GDM1 (cell line): ENCODE data around the gene RRP9.

Experiments
- DNase-seq: peaks from one replicate; lab custom pipeline; 2025; lab: John Stamatoyannopoulos, UW

Gene RRP9

DNA sequence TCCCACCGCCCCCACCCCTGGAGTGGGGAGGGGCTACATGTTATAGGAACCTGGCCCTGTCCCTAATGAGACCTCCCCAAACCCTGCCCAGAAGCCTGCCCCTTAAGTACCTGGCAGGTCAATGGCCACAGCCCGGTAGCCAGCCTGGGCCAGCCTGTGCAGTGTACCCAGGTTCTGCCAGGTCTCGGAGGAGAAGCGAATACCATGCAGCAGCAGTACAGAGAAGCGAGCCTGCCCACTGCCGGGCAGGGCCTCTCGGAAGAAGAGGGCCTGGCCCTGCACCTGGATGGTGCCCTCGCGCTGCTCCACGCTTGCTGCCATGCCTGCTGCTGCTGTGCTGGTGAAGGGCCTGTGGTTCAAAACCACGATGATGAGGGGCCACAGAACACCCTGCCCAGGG lies 29.6 kb upstream of the RRP9 start:
- no peak for DNase-seq

DNA sequence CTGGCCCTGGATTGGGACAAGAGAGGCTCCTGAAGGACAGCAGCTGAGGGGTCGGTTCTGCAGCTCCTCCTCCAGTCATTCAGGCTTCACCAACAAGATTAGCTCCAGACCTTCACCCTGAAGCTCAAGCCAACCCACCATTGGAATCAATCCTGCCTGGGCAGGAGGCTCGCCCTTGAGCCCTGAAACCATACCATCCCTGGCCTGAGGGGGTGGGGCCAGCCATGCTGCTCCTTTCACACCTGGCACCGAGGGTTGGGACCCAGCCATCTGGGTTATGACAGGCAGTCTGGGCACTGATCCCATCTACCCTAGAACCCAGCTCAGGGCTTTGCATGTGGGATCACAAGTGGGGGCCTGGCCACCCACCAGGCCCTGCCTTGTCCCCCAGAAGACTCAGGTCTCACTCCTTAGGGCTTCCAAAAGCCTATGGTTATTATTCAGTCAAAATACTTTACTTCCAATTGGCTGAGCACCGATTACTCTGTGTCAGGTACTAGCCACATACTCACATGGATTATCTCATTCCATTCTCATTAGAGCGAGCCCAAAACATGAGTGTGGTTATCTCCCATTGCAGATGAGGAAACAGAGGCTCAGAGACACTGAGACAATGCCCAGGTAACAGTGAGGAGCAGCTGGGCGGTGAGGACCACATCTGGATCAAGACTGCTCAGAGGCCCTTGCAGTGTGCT lies 29.0 kb upstream of the RRP9 start:
- no peak for DNase-seq

DNA sequence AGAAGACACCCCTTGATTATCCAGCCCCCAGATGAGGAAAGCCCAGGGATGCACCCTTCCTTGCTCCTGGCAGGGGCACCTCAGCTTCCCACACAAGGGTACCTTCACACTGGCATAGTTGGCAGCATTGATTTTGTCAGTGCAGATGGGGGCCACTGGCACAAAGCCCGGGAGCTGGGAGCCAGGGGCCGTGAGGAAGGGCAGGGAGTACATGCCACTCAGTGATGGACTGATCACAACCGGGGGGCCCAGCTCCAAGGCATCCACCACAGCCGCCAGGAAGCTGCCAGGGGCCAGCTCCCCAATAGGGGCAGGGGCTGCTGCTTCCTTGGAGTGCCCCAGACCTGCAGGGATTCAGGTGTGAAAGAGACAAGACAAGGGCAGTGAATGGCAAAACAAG lies 28.1 kb upstream of the RRP9 start:
- DNase-seq, result no peak

DNA sequence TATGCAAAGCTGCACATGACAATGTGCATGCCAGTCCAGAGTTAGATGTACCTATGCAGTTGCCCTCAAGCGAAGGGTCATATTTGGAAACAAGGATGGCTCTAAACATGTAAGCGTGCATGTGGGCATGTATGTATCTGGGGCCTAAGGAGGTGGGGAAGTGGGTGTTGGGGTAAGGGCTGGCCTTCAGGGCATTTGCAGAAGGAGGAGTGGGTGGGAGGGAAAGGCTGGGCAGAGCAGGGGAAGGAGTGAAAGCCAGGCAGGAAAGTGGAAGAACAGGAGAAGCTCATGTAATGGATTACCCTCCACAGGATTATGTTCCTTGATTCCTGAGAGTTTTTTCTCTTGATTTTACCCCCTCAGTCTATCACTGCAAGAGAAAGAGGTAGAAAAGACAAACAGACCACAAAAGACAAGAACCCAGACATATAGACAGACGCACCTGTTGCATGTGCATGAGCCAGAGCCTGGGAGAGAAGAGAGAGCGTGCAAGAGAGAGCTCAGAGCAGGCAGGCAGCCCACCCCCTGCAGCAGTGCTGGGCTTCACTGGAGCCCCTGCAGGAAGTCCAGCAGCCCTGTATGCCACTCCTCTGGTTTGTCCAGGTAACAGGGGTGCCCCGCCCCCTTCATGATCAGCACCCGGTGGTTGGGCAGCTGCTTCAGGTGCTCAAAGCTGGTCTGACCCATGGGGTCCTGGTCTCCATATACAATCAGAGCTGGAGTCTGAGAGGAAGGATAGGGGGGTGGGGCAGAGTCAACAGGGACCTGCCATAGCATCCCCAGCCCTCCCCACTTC lies 27.4 kb upstream of the RRP9 start:
- DNase-seq, result no peak

DNA sequence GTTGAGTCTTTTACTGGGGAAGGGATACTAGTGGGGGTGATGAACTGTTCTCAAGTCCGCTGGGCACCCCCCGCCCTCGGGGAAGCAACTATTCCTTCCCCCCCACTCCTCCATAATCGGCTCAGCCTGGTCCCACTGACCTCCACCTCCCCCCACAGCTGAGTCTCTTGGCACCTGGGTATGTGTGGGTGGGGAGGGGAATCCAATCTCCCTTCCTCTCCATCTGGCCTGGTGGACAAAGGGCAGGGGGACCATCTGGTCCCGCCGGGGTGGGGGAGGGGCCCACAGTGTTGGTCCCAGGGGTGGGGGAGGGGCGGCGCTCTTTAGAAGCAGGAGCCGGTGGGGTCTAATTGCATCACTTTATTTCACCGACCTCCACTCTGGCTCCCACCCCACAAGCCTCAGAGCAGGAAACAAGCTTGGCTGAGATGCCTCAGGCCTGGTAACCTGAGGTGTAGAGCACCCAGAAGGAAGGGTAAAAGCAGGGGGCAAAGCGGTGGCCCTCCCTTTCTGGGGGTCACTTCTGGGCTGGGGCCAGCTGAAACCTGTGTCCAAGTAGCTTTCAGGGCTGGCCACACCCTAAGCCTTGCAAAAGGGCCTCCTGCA lies 26.6 kb upstream of the RRP9 start:
- DNase-seq, result no peak

DNA sequence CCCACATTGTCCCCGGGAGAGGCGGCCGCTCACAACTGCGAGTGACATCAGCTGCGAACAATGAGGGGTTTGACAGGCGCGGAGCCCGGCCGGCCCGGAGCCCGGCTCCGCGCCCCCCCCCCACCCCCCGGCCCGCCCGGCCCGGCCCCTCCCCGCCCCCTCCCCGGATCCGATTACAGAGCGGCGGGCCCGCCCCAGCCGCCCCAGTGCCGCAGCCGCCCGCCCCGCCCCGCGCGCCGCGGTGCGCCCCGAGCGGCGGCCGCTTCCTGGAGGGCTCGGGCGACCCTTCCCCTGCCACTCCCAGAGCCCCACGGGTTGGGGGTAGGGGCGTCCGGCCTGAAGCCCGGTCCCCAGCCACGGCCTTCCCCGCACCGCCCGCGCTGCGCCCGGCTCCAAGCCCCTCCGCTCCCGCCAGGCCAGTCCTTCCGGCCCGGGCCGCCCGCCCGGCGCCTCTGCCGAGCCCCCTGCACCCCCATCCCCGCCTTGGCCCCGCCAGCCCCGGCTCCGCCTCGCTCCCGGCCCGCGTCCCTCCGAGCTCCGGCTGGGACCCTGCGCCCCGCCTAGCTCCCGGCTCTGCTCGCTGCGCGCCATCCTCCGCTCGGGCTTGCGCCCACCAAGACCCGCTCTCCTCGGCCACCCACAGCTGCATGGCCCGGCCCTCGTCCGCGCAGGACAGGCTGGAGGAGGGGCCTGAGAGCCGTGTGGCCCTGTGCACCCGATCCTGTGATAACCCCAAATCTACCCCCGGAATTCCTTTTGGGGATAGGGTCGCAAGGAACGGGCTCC lies 25.9 kb upstream of the RRP9 start, which contains the start of gene PCBP4:
Gene PCBP4, minus strand, starts transcription at position 71 of the 786 bp plus-strand sequence. CDS start 6,214 bp downstream, outside the sequence.
- DNase-seq, result no peak

DNA sequence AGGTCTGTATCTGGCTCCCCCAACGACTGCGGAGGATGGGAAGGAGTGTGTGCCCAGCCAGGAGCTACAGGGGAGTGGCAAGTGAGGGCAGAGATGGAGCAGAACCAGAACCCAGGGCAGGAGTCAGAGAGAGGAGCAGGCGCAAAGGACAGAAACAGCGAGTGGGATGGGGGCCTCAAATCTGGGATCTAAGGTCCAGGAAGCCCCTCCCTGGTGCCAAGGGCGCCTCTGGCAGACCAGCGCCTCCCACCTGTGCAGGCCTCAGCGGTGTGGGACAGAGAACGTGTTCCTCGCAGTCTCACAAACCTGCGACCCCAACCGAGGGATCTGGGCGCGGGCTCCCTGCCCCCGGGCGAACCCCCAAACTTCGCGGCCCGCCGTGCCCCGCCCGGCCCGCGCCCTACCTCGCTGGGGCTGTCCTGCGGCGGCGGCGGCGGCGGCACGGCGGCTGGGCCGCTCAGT lies 25.2 kb upstream of the RRP9 start:
- DNase-seq, result no peak

DNA sequence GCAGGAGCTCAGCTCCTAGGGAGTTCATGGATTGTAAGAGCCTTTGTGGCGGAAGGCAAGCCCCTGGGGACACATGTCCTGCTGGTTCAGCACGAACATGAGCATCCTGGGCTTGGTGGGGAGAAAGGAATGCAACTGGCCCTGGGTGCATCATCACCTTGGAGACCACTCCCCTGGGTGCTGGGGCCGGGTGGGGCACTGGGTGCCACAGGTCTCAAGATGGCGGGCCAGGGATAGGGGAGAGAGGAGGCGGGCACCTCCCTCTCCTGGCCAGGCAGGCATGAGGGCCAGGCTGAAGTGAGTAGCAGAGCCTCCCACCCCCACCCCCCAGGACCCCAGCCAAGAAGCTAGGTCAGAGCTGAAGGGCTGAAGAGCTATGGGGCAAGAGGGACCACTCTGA lies 24.8 kb upstream of the RRP9 start:
- no peak for DNase-seq

DNA sequence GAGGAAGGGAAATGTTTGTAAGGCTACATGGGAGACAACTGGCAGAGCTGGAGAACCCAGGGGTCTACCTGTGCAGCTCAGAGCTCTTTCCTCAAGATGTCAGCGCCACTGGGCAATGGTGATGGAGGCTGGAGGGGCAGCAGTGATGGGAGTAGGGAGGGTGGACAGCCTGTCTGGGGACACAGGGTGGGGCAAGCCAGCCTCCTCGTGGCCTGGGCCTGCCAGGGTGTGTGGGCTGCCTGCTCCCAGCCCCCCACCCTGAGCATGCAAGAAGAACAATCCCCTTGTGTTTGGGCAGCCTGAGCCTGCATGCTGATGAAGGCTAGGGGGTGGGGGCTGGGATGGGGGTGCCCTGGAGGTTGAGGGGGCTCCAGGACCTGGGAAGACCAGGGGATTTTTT lies 24.3 kb upstream of the RRP9 start:
- DNase-seq, result no peak

DNA sequence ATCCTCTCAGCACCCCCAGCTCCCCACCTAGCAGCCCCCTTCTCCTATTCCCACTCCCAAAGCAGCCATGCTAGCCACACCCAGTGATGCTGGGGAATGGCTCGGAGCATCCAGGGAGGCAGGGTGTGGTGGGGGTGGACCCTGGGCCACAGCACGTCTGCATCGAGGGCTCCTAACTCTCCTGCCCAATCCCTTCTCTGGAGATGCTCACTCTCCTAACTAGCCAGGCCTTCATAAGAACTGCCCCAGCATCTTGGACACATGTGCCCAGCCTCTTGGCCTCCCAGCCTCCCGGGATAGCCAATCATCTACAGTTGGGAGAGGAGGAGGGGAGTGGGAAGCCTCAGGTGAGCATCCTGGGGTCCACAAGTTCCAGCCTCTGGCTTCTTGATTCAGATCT lies 22.8 kb upstream of the RRP9 start:
- no peak for DNase-seq

DNA sequence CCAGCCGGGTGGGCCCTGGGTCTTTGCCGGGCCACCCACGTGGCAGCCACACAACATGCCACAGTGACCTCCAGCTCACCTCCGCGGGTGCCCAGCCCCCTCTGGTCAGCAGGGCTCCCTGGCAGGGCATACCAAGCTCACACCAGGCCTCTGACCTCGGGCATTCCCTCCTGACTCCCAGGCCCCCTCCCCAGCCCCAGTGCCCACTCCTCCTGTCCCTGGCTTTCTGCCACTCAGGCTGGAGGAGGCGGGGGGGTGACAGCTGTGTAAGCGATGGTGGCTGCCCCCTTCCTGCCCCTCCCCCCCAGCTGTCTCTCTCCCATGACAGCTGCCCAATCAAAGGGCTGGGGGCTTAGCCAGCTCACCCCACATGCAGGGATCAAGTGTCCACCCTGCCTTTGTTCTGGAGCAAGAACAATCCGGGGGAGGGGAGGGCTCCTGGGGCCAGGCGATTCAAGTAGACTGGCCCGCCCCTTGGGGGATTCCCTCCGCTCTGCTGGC lies 22.3 kb upstream of the RRP9 start:
- no peak for DNase-seq

DNA sequence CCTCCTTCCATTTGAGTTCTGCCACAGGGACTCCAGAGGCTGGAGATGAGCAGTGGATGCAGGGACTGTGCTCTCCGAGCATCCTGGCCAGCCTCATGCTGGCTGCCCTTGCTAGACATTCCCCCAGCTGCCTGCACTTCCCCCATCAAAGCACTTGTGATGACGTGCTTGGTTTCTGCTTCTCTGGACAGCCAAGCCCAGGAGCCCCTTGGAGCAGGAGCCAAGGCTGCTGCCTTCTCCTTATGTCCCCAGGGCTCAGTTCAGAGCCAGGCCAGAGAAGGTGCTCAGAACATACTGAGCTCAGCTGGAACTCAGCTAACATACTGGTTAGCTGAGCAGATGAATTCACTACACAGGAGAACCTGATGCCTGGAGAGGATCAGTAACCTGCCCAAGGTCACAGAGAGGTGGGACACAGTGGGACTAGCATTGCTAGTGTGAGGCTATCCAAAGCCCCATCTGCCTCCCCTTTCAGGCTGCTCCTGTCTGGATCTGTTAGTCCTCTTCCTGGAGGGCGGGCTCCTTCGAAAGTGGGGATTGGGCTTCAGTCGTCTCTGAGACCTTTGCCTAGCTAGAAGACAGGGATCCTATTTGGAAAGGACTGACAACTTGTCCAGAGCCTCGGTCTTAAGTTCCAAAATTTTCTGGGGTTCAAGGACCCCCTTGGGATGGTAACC lies 21.3 kb upstream of the RRP9 start:
- no peak for DNase-seq

DNA sequence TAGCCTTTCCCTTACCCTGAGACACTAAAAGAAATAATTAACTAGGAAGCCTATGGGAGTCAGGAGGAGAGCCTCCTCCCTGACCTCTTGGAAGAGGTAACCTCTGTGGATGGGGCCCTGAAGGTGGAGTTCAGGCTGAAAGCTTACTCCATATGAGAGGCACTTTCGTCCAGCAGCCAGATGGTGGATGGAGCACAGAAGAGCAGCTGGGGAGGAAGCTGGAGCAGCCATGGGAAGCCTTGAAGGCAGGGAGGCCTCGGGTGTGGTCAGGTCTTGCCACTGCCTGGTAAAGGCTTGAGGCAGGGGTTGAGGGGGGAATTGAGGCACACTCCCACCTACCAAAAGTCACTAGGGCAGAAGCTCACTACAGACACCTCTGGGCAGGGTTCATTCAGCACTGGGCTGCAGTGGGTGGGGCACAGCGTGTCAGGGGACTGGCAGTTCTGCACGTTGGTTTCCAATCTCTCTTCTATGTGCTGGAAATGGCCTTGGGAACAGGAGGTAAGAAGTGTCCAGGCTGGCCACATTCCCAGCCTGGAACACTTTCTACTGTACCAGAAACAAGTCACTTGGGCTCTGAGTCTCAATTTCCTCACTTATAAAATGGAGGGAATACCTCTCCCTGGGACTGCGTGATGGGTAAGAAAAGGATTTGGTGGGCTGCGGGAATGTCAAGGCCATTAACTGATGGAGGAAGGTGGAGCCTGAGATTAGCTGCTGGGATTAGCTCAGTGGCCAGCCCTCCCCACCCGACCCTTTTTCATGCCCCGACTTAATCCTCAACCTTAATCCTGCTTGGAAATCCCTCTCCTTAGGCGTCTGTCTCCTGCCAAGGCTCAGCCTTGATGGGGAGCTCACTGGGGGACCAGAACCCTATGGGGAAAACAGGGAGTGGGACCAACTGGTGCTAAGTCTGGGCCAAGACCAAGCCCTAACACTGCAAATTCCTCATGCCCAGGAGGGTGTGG lies 20.2 kb upstream of the RRP9 start:
- DNase-seq, result no peak

DNA sequence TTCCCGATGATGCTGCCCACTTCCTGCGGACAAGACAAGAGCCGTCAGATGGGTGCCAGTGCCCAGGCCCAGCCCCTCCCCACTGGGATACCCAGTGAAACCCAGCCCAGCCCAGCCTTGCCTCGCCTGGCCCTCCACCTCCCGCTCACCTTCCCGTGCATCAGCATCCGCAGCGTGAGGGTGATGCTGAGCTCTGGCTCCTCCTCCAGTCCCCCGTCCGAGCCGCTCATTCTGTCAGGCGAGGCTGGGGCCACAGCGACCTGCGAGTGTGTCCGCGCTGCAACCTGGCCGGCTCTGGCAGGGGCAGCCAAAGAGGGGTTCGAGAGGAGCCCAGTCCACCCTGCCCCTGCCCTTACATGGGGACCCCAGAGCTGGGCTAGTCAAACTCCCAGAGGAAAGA lies 19.3 kb upstream of the RRP9 start:
- DNase-seq, result no peak

DNA sequence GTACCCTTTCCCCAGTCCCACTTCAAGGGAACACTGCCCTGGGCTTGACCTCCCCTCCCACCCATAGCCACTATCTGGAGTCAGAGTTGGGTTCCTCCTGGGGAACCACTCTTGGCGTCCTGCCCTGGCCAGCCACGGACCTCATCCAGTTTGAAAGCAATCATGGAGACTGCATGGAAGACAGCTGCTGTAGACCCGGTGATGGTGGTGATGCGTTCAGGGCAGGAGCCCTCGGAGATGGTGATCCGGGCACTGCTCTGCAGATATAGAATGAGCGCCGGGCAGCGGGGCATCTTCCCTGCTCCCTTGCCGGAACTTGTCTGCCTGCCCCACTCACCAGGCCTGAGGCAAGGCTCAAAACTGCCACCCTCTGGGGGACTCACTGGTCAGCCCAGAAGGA lies 18.7 kb upstream of the RRP9 start:
- no peak for DNase-seq

DNA sequence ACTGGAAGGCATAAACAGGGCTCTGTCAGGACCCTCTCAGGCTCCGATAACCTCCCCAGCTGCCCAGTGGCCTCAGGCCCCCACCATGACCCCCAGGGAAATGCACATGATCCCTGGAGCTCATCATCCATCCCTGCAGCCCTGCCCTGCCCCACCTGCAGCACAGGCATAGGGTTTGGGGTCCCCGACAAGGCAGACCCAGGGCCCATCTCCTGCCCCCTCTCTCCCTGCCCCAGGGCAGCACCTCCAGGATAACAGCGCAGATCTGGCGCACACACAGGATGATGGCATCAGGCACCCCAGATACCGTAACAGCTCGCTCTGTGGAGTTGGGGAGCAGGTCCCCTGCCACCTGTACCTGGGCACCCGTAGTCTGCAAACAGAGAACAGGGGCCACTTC lies 17.9 kb upstream of the RRP9 start:
- DNase-seq, result no peak

DNA sequence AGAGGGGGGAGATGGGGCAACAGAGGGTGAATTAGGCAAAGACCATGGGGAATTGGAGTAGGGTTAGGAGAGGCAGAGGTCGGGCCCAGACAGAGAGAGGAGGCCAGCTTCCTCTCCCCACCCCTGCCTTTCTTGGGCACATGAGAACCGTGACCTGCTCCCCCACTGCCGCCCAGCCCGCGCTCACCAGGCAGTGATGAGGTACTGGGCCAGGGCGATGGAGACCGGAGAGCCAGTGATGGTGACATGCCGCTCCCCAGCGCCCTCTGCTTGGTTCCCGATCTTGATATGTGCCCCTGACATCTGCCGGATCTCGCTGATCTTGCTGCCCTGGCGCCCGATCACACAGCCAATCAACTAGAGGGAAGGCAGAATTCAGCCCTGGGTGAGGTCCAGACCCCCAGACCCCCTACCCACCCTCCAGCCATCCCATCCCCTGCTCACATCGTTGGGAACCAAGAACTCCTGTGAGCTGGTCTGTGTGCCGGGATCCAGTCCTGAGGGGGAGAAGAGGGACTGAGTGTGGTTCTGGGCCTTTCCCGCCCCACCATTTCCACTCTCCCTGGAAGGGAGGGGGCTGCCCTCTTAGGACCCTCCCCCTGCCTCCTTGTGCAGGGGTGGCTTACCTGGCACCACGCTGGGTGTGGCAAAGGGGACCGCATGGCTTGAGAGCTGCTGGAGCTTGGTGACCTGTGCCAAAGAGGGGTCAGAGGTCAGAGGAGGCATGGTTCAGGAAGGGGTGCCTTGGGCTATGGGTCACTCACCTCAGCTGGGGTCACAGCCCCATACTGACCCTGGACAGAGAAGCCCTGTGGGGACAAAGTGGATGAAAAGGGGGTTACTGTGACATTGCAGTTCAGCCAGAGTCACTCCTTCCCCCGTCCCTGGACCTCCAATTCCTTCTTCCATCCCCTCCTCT lies 17.2 kb upstream of the RRP9 start:
- no peak for DNase-seq

DNA sequence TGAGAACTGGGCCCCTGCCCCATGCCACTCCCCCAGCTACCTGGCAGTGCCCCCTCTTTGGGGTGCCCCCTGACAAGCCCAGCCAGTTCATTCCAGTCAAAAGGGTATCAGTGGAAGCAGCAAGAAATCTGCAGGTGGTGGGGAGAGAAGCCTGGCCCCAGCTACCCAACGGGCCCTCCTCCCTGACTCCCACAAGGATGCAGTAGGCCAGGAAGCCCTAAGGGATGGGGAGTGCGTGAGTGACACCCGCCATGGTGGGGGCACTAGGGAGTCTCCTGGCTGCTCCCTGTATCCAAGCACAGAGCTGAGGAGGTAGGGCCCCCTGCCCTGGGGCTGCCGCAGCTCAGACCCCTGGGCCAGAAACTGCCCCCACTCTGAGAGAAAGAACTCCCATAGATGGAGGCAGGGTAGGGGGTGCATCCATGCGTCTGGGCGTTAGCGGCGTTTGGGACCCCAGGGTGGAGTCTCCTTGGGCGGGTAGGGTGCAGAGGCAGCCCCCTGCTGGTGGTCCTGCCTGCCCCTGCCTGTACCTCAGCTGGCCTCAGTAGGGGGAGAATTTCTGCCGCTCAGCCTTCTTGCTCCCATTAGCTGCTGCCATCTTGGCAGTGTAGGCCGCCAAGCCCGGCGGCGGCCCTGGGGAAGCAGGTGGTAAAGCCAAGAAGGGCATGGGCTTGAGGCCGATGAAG lies 16.0 kb upstream of the RRP9 start:
- no peak for DNase-seq
